ENCODE measurements around the gene SPOCK2. TPM values are rescaled to one million over a fixed set of nuclear protein-coding genes. Genes with fewer than 3 reads are reported as not detected.

Gene SPOCK2
- polyA plus RNA-seq, 1 donor (not counting 4 experiments of a cell fraction or from before 2014, with no cell fraction given), result 0.14 TPM

DNA sequence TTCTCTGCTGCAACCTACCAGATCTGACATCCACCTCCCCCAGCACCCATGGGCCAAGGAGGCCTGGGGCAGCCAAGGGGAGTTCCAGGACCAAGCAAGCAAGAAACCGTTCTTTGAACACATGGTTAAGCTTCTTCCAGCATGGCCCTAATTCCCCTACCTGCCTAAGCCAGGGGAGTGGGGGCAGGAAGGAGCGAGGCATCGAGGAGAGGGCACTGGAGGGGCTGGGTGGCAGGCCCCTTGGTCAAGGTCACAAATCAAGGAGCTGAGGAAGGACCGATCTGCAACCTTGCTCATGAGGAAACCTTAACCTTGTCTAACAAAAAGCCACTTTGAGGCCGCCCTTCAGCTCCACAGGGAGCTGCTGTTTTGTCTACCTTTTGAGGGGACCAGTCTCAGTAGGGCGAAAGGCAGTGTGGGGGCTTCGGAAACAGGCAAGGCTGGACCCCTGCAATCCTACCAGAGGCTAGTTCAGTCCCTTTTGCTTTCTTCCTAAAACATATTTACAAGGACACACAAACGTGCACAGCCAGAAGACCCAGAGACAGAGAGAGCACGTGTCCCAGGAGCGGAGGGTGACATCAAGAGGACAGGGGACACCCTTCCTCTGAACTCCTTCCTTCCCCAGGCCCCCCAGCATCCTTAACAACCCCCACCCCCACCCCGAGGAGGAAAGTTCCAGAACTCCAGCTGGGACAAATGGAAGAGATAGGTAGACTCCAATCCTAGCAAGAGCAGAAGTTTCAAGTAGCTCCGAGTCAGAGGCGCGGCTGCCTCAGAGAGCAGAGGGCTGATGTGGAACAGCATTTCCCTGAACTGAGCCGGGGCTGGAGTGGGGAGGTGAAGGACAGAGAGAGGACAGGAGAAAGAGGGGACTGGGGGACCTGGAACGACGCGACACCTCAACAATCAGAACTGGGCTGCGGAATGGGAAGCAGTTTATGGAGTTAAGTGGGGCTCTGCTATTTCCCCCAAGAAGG lies 28.2 kb downstream of the SPOCK2 start:
- Histone ChIP-seq H3K9me1 (ENCODE audit: control insufficient read depth, extremely low read depth, insufficient read depth, low read length) (no peaks in the 10 kb centered on the region), H3K9ac (ENCODE audit: control insufficient read depth, extremely low read depth, insufficient read depth, low read length) (no peak overlapping the region), H3K27ac (ENCODE audit: control insufficient read depth, insufficient read depth, low read length) (no peak overlapping the region), H3K79me2 (ENCODE audit: control insufficient read depth, insufficient read depth, low read length) (no peaks in the 10 kb centered on the region), H3K36me3 (ENCODE audit: control insufficient read depth in 2 of 2, extremely low read depth in 1 of 2, insufficient read depth in 2 of 2, low read length in 2 of 2) (no peaks in the 10 kb centered on the region), H3K4me3 (ENCODE audit: control insufficient read depth in 2 of 3, extremely low read depth in 1 of 3, insufficient read depth in 2 of 3, low read depth in 1 of 3, low read length in 3 of 3) (no peak overlapping the region), H4K20me1 (ENCODE audit: control insufficient read depth, extremely low read depth, insufficient read depth, low read length) (no peaks in the 10 kb centered on the region), H3K27me3 (ENCODE audit: control insufficient read depth, extremely low read depth, insufficient read depth, low read length) (peaks cover 13% of the 10 kb centered on the region), H2AFZ (ENCODE audit: control insufficient read depth, low read length) (no peak overlapping the region), H3K4me2 (ENCODE audit: control insufficient read depth, extremely low read depth, insufficient read depth, low read depth, low read length) (no peak overlapping the region), H3K4me1 (ENCODE audit: control insufficient read depth, extremely low read depth, insufficient read depth, low read length) (peaks cover 6% of the 10 kb centered on the region), H3K9me3 (ENCODE audit: control insufficient read depth, low read depth, low read length) (no peaks in the 10 kb centered on the region)
- DNase-seq (ENCODE audit: low read depth, low spot score), result no peak
- TF ChIP-seq, protein P1, sequence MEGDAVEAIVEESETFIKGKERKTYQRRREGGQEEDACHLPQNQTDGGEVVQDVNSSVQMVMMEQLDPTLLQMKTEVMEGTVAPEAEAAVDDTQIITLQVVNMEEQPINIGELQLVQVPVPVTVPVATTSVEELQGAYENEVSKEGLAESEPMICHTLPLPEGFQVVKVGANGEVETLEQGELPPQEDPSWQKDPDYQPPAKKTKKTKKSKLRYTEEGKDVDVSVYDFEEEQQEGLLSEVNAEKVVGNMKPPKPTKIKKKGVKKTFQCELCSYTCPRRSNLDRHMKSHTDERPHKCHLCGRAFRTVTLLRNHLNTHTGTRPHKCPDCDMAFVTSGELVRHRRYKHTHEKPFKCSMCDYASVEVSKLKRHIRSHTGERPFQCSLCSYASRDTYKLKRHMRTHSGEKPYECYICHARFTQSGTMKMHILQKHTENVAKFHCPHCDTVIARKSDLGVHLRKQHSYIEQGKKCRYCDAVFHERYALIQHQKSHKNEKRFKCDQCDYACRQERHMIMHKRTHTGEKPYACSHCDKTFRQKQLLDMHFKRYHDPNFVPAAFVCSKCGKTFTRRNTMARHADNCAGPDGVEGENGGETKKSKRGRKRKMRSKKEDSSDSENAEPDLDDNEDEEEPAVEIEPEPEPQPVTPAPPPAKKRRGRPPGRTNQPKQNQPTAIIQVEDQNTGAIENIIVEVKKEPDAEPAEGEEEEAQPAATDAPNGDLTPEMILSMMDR (optimal IDR thresholded peaks at IDR 0.05 in 1 of 3, IDR thresholded peaks at IDR 0.05 in 1 of 3, conservative IDR thresholded peaks at IDR 0.05 in 1 of 3; ENCODE audit: extremely low read depth in 1 of 3, insufficient read depth in 2 of 3, low read length in 3 of 3), result no peak
- dilution Hi-C loops (cut with MboI; ENCODE audit: extremely low pct_ligation_motif_present, low sequenced_read_pairs), result no loop called here
- no peak for FAIRE-seq

DNA sequence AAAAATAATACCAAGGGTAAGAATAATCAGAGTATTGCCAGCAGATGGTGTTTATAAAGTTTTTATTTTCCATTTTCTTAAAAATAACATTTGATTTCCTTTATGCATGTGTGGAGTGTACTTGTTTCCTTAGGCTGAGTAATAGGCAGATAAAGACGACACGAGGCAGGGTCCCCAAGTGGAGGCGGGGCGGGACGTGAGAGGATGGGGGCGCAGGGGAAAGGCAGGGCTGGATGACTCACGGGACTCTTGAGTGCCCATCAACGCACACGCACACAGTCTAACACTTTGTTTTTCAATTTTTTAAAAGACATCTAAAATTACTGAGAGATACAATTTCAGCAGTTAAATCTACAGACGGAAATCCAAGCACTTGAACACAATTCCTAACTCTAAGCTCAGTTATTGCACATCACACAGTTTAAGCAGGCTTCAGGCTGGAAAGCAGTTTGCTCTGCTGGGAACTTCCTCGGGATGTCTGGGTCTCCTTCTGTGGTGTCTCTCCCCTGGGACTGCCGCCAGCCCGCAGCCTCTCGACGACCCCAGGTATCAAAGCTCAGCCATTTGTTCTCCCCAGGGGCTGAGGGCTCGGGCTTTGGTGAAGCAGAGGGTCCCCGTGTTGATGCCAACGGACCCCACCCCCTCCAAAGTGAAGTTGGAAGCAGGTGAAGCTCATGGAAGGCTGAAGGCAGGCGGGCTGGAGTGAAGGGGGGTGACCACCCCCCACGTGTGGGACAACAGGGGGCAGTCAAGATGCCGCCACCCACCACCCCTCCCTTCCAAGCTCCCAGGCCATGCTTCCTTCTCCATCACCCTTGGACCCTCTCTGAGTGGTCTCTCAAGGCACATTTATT lies 29.1 kb downstream of the SPOCK2 start:
- dilution Hi-C loops (cut with MboI; ENCODE audit: extremely low pct_ligation_motif_present, low sequenced_read_pairs), result no loop called here
- no peak for FAIRE-seq
- H3K4me2 ChIP-seq (ENCODE audit: control insufficient read depth, extremely low read depth, insufficient read depth, low read depth, low read length), result no peak overlapping the region
- no peak overlapping the region for H3K27ac ChIP-seq (ENCODE audit: control insufficient read depth, insufficient read depth, low read length)
- no peaks in the 10 kb centered on the region for H3K79me2 ChIP-seq (ENCODE audit: control insufficient read depth, insufficient read depth, low read length)
- no peak overlapping the region for H3K4me3 ChIP-seq (ENCODE audit: control insufficient read depth in 2 of 3, extremely low read depth in 1 of 3, insufficient read depth in 2 of 3, low read depth in 1 of 3, low read length in 3 of 3)
- no peaks in the 10 kb centered on the region for H3K9me3 ChIP-seq (ENCODE audit: control insufficient read depth, low read depth, low read length)
- peaks cover 13% of the 10 kb centered on the region for H3K27me3 ChIP-seq (ENCODE audit: control insufficient read depth, extremely low read depth, insufficient read depth, low read length)
- no peak overlapping the region for H3K9ac ChIP-seq (ENCODE audit: control insufficient read depth, extremely low read depth, insufficient read depth, low read length)
- no peaks in the 10 kb centered on the region for H4K20me1 ChIP-seq (ENCODE audit: control insufficient read depth, extremely low read depth, insufficient read depth, low read length)
- H3K9me1 ChIP-seq (ENCODE audit: control insufficient read depth, extremely low read depth, insufficient read depth, low read length), result no peaks in the 10 kb centered on the region
- peaks cover 6% of the 10 kb centered on the region for H3K4me1 ChIP-seq (ENCODE audit: control insufficient read depth, extremely low read depth, insufficient read depth, low read length)
- no peak overlapping the region for H2AFZ ChIP-seq (ENCODE audit: control insufficient read depth, low read length)
- H3K36me3 ChIP-seq (ENCODE audit: control insufficient read depth in 2 of 2, extremely low read depth in 1 of 2, insufficient read depth in 2 of 2, low read length in 2 of 2), result no peaks in the 10 kb centered on the region
- no peak for DNase-seq (ENCODE audit: low read depth, low spot score)
- TF ChIP-seq, protein P1 (optimal IDR thresholded peaks at IDR 0.05 in 1 of 3, IDR thresholded peaks at IDR 0.05 in 1 of 3, conservative IDR thresholded peaks at IDR 0.05 in 1 of 3; ENCODE audit: extremely low read depth in 1 of 3, insufficient read depth in 2 of 3, low read length in 3 of 3), result no peak
- TF ChIP-seq EZH2 (IDR thresholded peaks at IDR 0.05; ENCODE audit: low read length), result no peak
